Immature natural killer cell (primary cell): ENCODE data around the gene CYP26A1. TPM values are rescaled to one million over a fixed set of nuclear protein-coding genes. Genes with fewer than 3 reads are reported as not detected.
A peak's percentile ranks its signal among the peaks of the same experiment; 100 is the strongest.

ENCODE experiments used
- DNase-seq, 3 donors: peaks; one replicate each; pipeline ENCODE4 v3.0.0; 2022; ENCODE audit warnings: mixed read lengths in 1 of 3
- H3K27ac Mint-ChIP-seq, 6 donors: one replicate each; pipeline ENCODE4 v1.8.0; 2020; ENCODE audit warnings: mixed read lengths in 6 of 6, mild to moderate bottlenecking in 5 of 6, inconsistent platforms in 4 of 6, moderate library complexity in 3 of 6
- H3K27me3 Mint-ChIP-seq, 3 donors: one replicate each; pipeline ENCODE4 v1.8.0; 2020 to 2021; ENCODE audit warnings: low read depth in 3 of 3, mild to moderate bottlenecking in 3 of 3, mixed read lengths in 3 of 3, moderate library complexity in 3 of 3, inconsistent platforms in 1 of 3
- H3K36me3 Mint-ChIP-seq, 3 donors: one replicate each; pipeline ENCODE4 v1.8.0; 2020; ENCODE audit warnings: mixed read lengths in 3 of 3, inconsistent platforms in 2 of 3, mild to moderate bottlenecking in 2 of 3
- H3K4me1 Mint-ChIP-seq, 2 donors: one replicate each; pipeline ENCODE4 v1.8.0; 2020; ENCODE audit warnings: inconsistent platforms in 2 of 2, mild to moderate bottlenecking in 2 of 2, mixed read lengths in 2 of 2, moderate library complexity in 1 of 2
- H3K4me3 Mint-ChIP-seq, 5 donors: one replicate each; pipeline ENCODE4 v1.8.0; 2020; ENCODE audit warnings: mild to moderate bottlenecking in 5 of 5, mixed read lengths in 5 of 5, inconsistent platforms in 3 of 5, moderate library complexity in 3 of 5
- H3K9me3 Mint-ChIP-seq, 6 donors: one replicate each; pipeline ENCODE4 v1.8.0; 2020; ENCODE audit warnings: mild to moderate bottlenecking in 6 of 6, mixed read lengths in 6 of 6, inconsistent platforms in 4 of 6, moderate library complexity in 3 of 6
- polyA plus RNA-seq, 3 donors: library from polyadenylated mRNA; unstranded; fragments of 300-500 nt; fragmentation: Illumina TruSeq; gene quantifications; one replicate each; pipeline ENCODE4 v1.2.3, GENCODE V29; 2021

The CYP26A1 gene
- polyA plus RNA-seq, 3 donors from 2014 or later = not detected

DNA sequence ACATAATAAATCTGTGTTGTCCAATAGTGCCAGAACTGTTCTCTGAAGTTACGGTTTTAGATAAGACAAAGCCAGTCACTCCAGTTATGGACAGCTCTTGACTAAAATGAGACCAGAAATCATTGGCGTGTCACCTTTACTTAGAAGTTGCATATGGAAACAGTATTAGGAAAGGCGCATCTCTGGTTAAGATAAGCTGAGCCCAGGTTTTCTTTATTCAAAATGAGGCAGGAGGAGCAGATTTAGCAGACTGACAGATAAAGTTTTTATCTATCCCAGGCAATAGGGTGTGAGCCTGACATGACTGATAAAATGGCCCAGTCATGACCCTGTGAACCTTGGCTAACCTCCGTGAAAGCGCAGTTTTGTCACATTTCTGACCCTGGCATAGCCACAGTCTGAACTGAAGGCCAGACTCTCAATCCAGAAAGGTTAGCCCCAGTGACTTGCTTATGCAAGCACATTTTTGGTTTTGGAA is 4.2 kb downstream of the CYP26A1 start:
- H3K9me3 Mint-ChIP-seq = no peaks in the 10 kb centered on the region

GRCh38 chr10:93079663-93080349 is 6.1 kb downstream of the CYP26A1 start:
- Mint-ChIP-seq H3K27me3 (peaks cover 11 to 14% (median 12%) of the 10 kb centered on the region in 3 donors), H3K4me1 (peaks cover 2 to 11% of the 10 kb centered on the region in 2 donors), H3K36me3 (no peaks in the 10 kb centered on the region), H3K9me3 (no peaks in the 10 kb centered on the region), H3K4me3 (peak overlapping the region in 3 of 5 donors; percentile 13 to 59 (median 18)), H3K27ac (no peak overlapping the region)
- DNase-seq = no peak

More for the DNA sequence above, 4.2 kb downstream of the CYP26A1 start:
- Mint-ChIP-seq H3K36me3 (no peaks in the 10 kb centered on the region), H3K4me3 (no peak overlapping the region), H3K27ac (no peak overlapping the region), H3K27me3 (peaks cover 9 to 14% (median 12%) of the 10 kb centered on the region in 3 donors), H3K4me1 (peaks cover 4 to 11% of the 10 kb centered on the region in 2 donors)
- DNase-seq = no peak

DNA sequence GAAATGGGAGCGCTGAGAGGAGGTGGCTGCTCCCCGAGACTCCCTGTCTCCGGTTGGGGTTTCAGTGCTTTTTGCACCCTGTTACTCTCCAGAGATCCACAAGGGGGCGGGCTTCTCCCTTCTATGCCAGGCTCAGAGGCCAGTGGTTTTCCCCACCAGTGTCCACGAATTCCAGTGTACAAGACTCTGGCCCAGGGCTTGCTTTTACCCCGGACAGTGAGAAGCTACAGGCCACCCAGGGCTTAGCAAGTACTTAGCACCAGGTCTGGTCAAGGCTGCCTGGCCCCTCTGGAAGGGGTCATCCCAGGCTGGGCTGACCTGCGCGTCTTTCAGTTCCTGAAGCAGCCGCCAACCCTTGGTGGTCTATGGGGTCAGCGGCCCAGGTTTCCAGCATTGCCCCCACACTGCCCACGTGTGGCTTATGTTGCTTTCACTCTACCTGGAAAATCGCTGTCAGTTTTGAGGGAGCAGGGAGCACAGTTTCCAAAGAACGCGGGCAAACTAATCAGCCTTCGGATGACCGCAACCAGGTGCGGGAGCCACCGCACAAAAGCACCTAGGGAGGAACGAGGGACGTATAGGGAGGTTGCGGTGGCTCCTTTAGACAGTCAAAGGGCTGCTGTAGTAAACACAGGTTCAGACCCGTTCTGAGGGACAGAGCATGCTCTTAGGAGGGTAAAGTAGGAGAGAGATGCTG is 6.8 kb downstream of the CYP26A1 start:
- peak in 2 of 3 donors; percentile 19 for DNase-seq
- no peaks in the 10 kb centered on the region for H3K9me3 Mint-ChIP-seq
- H3K4me1 Mint-ChIP-seq = peaks cover 2 to 10% of the 10 kb centered on the region in 2 donors
- peak overlapping the region in 3 of 5 donors; percentile 13 to 59 (median 18) for H3K4me3 Mint-ChIP-seq
- peaks cover 11 to 14% (median 12%) of the 10 kb centered on the region in 3 donors for H3K27me3 Mint-ChIP-seq
- no peak overlapping the region for H3K27ac Mint-ChIP-seq
- H3K36me3 Mint-ChIP-seq = no peaks in the 10 kb centered on the region

- peaks cover 2 to 6% of the 10 kb centered on the region in 2 donors for H3K4me1 Mint-ChIP-seq
- no peak overlapping the region for H3K27ac Mint-ChIP-seq
- H3K27me3 Mint-ChIP-seq = peaks cover 6 to 9% (median 9%) of the 10 kb centered on the region in 3 donors
- H3K4me3 Mint-ChIP-seq = no peak overlapping the region
- no peaks in the 10 kb centered on the region for H3K9me3 Mint-ChIP-seq
- no peaks in the 10 kb centered on the region for H3K36me3 Mint-ChIP-seq
- no peak for DNase-seq
These were observed 7.6 kb downstream of the CYP26A1 start for GRCh38 chr10:93081318-93081717.

- Mint-ChIP-seq H3K36me3 (no peaks in the 10 kb centered on the region), H3K9me3 (no peaks in the 10 kb centered on the region), H3K27me3 (peaks cover 6 to 9% (median 9%) of the 10 kb centered on the region in 3 donors), H3K4me3 (no peak overlapping the region), H3K27ac (no peak overlapping the region), H3K4me1 (peaks cover 2 to 6% of the 10 kb centered on the region in 2 donors)
- DNase-seq = no peak
These were observed 8.1 kb downstream of the CYP26A1 start for GRCh38 chr10:93081834-93082233.

DNA sequence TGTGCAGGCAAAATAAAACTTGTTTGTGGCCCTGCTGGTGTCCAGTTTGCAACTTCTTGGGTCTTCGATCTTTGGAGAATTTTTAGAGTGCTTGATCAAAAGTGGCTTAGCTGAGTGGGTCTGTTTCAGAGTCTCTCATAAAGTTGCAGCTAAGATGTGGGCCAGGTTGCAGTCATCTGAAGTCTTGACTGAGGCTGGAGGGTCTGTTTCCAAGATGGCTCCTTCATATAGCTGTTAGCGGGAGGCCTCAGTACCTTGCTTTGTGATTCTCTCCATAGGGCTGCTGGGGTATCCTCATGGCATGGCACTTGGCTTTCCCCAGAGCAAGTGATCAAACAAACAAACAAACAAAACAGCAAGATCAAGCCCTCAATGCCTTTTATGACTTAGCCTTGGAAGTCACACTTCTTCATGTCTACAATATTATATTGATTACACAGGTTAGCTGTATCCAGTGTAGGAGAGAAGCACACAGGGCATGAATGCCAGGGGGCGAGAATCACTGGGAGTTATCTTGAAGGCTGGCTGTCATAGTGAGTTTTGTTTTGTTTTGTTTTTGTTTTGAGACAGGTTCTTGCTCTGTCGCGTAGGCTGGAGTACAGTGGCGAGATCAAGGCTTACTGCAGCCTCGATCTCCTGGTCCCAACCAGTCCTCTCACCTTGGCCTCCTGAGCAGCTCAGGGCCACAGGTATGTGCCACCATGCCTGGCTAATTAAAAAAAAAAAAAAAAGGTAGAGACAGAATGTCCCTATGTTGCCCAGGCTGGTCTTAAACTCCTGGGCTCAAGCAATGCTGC is 10.2 kb downstream of the CYP26A1 start:
- H3K27me3 Mint-ChIP-seq = peaks cover 5 to 13% (median 7%) of the 10 kb centered on the region in 3 donors
- no peak for DNase-seq
- peaks cover 2 to 6% of the 10 kb centered on the region in 2 donors for H3K4me1 Mint-ChIP-seq
- H3K4me3 Mint-ChIP-seq = no peak overlapping the region
- H3K36me3 Mint-ChIP-seq = no peaks in the 10 kb centered on the region
- H3K9me3 Mint-ChIP-seq = peaks cover 0 to 2% (median 0%) of the 10 kb centered on the region in 6 donors
- no peak overlapping the region for H3K27ac Mint-ChIP-seq

DNA sequence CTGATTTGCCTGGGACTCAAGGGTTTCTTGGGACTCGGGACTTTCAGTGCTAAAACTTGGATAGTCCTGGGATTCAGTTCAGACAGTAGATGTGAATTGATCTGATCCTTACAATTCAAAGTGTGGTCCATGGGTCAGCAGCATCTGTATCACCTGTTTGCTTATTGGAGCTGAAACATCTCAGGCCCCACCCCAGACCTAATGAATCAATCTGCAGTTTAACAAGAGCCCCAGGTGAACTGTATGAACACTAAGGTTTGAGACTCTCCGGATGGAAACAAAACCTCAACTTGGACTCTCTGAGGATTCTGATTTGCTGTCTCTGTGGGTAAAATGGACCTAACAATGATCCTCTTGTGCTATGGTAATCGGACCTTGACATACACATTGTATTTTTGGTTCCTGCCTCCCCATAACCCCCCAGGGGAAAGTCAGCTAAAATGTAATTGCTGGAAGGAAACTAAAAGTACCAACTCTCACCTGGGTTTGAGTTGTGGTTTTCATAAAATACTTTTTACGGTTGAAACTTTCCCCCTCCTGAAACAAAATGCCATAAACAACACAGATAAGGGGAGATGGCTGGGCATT is 11.7 kb downstream of the CYP26A1 start:
- H3K27ac Mint-ChIP-seq = no peak overlapping the region
- DNase-seq = no peak
- peaks cover 0 to 2% (median 0%) of the 10 kb centered on the region in 6 donors for H3K9me3 Mint-ChIP-seq
- H3K27me3 Mint-ChIP-seq = peaks cover 3 to 6% (median 5%) of the 10 kb centered on the region in 3 donors
- no peak overlapping the region for H3K4me3 Mint-ChIP-seq
- H3K36me3 Mint-ChIP-seq = no peaks in the 10 kb centered on the region
- H3K4me1 Mint-ChIP-seq = peaks cover 0 to under 1% of the 10 kb centered on the region in 2 donors

GRCh38 chr10:93086289-93086688 is 12.6 kb downstream of the CYP26A1 start:
- H3K27me3 Mint-ChIP-seq = peaks cover 0 to 6% (median 3%) of the 10 kb centered on the region in 3 donors
- H3K36me3 Mint-ChIP-seq = no peaks in the 10 kb centered on the region
- no peak overlapping the region for H3K27ac Mint-ChIP-seq
- H3K4me1 Mint-ChIP-seq = no peaks in the 10 kb centered on the region
- no peak for DNase-seq
- H3K4me3 Mint-ChIP-seq = no peak overlapping the region
- peaks cover 0 to 2% (median 0%) of the 10 kb centered on the region in 6 donors for H3K9me3 Mint-ChIP-seq

DNA sequence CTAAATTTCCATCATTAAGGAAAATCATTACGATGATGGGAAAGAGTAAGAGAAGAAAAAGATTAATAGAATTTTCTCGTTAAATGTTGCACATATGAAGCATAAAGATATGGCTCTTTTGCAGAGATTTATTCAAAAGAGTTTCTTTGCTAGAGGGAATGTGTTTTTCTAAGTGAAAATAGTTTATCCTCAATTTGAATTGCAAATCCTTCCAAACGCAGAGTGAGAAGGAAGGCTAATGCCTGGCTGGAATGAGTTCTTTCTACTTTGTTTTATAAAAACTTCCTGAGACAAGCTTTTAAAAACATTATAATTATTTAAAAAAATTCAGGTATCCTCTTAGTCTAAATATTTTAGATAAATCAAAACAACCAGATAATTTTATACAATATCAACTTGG is 14.2 kb downstream of the CYP26A1 start:
- Mint-ChIP-seq H3K4me3 (no peak overlapping the region), H3K36me3 (no peaks in the 10 kb centered on the region), H3K9me3 (peaks cover 0 to 2% (median 0%) of the 10 kb centered on the region in 6 donors), H3K27ac (no peak overlapping the region), H3K4me1 (no peaks in the 10 kb centered on the region), H3K27me3 (peaks cover 2 to 4% (median 3%) of the 10 kb centered on the region in 3 donors)
- no peak for DNase-seq

- Mint-ChIP-seq H3K27ac (no peak overlapping the region), H3K36me3 (no peaks in the 10 kb centered on the region), H3K27me3 (peaks cover 2 to 4% (median 3%) of the 10 kb centered on the region in 3 donors), H3K9me3 (peaks cover 0 to 2% (median 0%) of the 10 kb centered on the region in 6 donors), H3K4me3 (no peak overlapping the region), H3K4me1 (no peaks in the 10 kb centered on the region)
- DNase-seq = no peak
These were observed 14.8 kb downstream of the CYP26A1 start for GRCh38 chr10:93088466-93088865.

DNA sequence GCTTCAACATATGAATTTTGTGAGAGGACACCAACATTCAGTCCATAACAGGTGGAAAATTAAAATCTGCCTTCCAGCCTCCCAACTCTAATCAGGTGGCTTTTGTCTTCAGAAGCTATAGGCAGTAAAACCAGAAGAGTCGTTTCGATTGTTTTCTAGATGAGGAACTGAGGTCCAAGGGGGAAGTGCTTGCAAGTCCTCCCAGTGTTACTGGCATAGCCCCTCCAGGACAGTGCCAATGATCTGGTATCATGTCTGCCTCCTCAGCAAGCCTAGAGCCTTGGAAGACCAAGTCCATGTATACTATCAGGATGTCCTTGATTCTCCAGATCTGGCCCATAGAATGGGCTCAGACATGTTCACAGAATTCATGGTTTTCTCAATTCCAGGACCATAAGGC is 16.9 kb downstream of the CYP26A1 start:
- Mint-ChIP-seq H3K9me3 (peaks cover 0 to 2% (median 0%) of the 10 kb centered on the region in 6 donors), H3K27ac (no peak overlapping the region), H3K36me3 (no peaks in the 10 kb centered on the region), H3K27me3 (peaks cover 2 to 4% (median 4%) of the 10 kb centered on the region in 3 donors), H3K4me3 (no peak overlapping the region), H3K4me1 (no peaks in the 10 kb centered on the region)
- no peak for DNase-seq

- Mint-ChIP-seq H3K36me3 (no peaks in the 10 kb centered on the region), H3K9me3 (peaks cover 0 to 2% (median 0%) of the 10 kb centered on the region in 6 donors), H3K27me3 (peaks cover 2 to 4% (median 4%) of the 10 kb centered on the region in 3 donors), H3K4me3 (no peak overlapping the region), H3K4me1 (no peaks in the 10 kb centered on the region), H3K27ac (no peak overlapping the region)
- no peak for DNase-seq
These were observed 18.3 kb downstream of the CYP26A1 start for GRCh38 chr10:93091960-93092359.

GRCh38 chr10:93095225-93095624 is 21.5 kb downstream of the CYP26A1 start:
- H3K27me3 Mint-ChIP-seq = peaks cover 0 to 3% (median 2%) of the 10 kb centered on the region in 3 donors
- H3K9me3 Mint-ChIP-seq = peaks cover 0 to 2% (median 0%) of the 10 kb centered on the region in 6 donors
- no peak overlapping the region for H3K27ac Mint-ChIP-seq
- no peak for DNase-seq
- no peaks in the 10 kb centered on the region for H3K36me3 Mint-ChIP-seq
- H3K4me1 Mint-ChIP-seq = no peaks in the 10 kb centered on the region
- no peak overlapping the region for H3K4me3 Mint-ChIP-seq
